HepG2 (cell line): ENCODE results near the gene ZFPM1. TPM values are rescaled to one million over a fixed set of nuclear protein-coding genes. Genes with fewer than 3 reads are reported as not detected.
A peak's percentile ranks its signal among the peaks of the same experiment; 100 is the strongest.

ENCODE experiments used
- CENPX ChIP-seq: sonication (generic); formaldehyde crosslinking; IDR thresholded peaks from 2 replicates; pipeline ENCODE4 v1.9.0; 2021; ENCODE audit warnings: mild to moderate bottlenecking, missing genetic modification reagents, moderate library complexity
- ELK4 ChIP-seq: sonication (generic); formaldehyde crosslinking; IDR thresholded peaks from 2 replicates; pipeline ENCODE4 v1.9.0; 2021; ENCODE audit warnings: missing genetic modification reagents, borderline replicate concordance
- FOSL2 ChIP-seq: sonication (generic); formaldehyde crosslinking; IDR thresholded peaks from 2 replicates; pipeline ENCODE4 v1.4.0; 2020; ENCODE audit warnings: missing genetic modification reagents
- ZBTB37 ChIP-seq: sonication (generic); formaldehyde crosslinking; IDR thresholded peaks from 2 replicates; pipeline ENCODE4 v1.4.0; 2020; ENCODE audit warnings: mild to moderate bottlenecking, missing genetic modification reagents
- ZNF205 ChIP-seq: IDR thresholded peaks from 2 replicates; pipeline ENCODE4 v1.6.1; 2018; ENCODE audit warnings: missing biosample characterization, missing genetic modification reagents
- ZNF451 ChIP-seq: sonication (generic); formaldehyde crosslinking; IDR thresholded peaks from 2 replicates; pipeline ENCODE4 v1.5.0; 2020; ENCODE audit warnings: mild to moderate bottlenecking, missing genetic modification reagents
- ZNF512B ChIP-seq: sonication (generic); formaldehyde crosslinking; IDR thresholded peaks from 2 replicates; pipeline ENCODE4 v1.5.1; 2020; ENCODE audit warnings: missing genetic modification reagents, mild to moderate bottlenecking, borderline replicate concordance
- ZNF644 ChIP-seq: IDR thresholded peaks from 2 replicates; pipeline ENCODE4 v1.6.1; 2016; ENCODE audit warnings: low read depth
- polyA plus RNA-seq, 8 experiments: library from polyadenylated mRNA; depleted of rRNA in 3 of 8; stranded (reverse) in 7 of 8; unstranded in 1 of 8; fragments of >200 nt; fragmentation: Illumina TruSeq in 4 of 8; extraction: Trizol in 4 of 8; gene quantifications; 2 replicates each; pipeline versions ENCODE4 v1.2.1 to v1.2.3, GENCODE V29; 2011 to 2016; ENCODE audit warnings: low read depth in 4 of 8, missing spikeins in 1 of 8, mixed read lengths in 1 of 8; ENCODE audit not compliant: insufficient read depth in 1 of 8
- total RNA-seq, 5 experiments: library from RNA; depleted of rRNA; stranded (reverse); fragments of >200 nt; fragmentation: Illumina TruSeq; extraction: Trizol; gene quantifications; 2 replicates each; pipeline ENCODE4 v1.2.3, GENCODE V29; 2016; ENCODE audit warnings: low read depth in 1 of 5
- TF ChIP-seq, protein P1 (sequence below): sonication (generic); formaldehyde crosslinking; IDR thresholded peaks from 2 replicates; pipeline ENCODE4 v1.8.0; 2022; ENCODE audit warnings: low read depth, missing genetic modification reagents
- TF ChIP-seq, protein P2 (sequence below): sonication (generic); formaldehyde crosslinking; IDR thresholded peaks from 2 replicates; pipeline ENCODE4 v1.5.0; 2020; ENCODE audit warnings: mild to moderate bottlenecking, missing genetic modification reagents, moderate library complexity
- TF ChIP-seq, protein P3 (sequence below): sonication (generic); formaldehyde crosslinking; IDR thresholded peaks from 2 replicates; pipeline ENCODE4 v1.4.0; 2020; ENCODE audit warnings: mild to moderate bottlenecking, missing genetic modification reagents
- TF ChIP-seq, protein P4 (sequence below): sonication (generic); formaldehyde crosslinking; IDR thresholded peaks from 2 replicates; pipeline ENCODE4 v1.5.0; 2020; ENCODE audit warnings: missing genetic modification reagents
- TF ChIP-seq, protein P5 (sequence below): sonication (generic); formaldehyde crosslinking; conservative IDR thresholded peaks from 2 replicates; pipeline ENCODE4 v1.8.1; 2023; ENCODE audit warnings: missing genetic modification reagents

ZFPM1 gene
- total and polyA plus RNA-seq, 2 of the 13 experiments (the other 11 are each of a cell fraction or from before 2014, with no cell fraction given) = 1.3 to 3.8 TPM

GRCh38 chr16:88504489-88505404 lies 51.7 kb downstream of the ZFPM1 start (continued):
- TF ChIP-seq, protein P1, sequence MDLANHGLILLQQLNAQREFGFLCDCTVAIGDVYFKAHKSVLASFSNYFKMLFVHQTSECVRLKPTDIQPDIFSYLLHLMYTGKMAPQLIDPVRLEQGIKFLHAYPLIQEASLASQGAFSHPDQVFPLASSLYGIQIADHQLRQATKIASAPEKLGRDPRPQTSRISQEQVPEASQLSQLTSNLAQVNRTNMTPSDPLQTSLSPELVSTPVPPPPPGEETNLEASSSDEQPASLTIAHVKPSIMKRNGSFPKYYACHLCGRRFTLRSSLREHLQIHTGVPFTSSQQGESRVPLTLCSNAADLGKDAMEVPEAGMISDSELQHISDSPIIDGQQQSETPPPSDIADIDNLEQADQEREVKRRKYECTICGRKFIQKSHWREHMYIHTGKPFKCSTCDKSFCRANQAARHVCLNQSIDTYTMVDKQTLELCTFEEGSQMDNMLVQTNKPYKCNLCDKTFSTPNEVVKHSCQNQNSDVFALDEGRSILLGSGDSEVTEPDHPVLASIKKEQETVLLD (CRISPR knock-in tag) = no peak
- no peak for TF ChIP-seq ZNF512B (CRISPR knock-in tag)
- TF ChIP-seq, protein P2, sequence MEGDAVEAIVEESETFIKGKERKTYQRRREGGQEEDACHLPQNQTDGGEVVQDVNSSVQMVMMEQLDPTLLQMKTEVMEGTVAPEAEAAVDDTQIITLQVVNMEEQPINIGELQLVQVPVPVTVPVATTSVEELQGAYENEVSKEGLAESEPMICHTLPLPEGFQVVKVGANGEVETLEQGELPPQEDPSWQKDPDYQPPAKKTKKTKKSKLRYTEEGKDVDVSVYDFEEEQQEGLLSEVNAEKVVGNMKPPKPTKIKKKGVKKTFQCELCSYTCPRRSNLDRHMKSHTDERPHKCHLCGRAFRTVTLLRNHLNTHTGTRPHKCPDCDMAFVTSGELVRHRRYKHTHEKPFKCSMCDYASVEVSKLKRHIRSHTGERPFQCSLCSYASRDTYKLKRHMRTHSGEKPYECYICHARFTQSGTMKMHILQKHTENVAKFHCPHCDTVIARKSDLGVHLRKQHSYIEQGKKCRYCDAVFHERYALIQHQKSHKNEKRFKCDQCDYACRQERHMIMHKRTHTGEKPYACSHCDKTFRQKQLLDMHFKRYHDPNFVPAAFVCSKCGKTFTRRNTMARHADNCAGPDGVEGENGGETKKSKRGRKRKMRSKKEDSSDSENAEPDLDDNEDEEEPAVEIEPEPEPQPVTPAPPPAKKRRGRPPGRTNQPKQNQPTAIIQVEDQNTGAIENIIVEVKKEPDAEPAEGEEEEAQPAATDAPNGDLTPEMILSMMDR (CRISPR knock-in tag) = no peak
- TF ChIP-seq ZBTB37 (CRISPR knock-in tag) = 0 out of 2 replicates have a peak, but pooled peaks have one; percentile 27
- peak; percentile 62 for TF ChIP-seq ZNF644 (CRISPR knock-in tag)
- peak; percentile 67 for TF ChIP-seq FOSL2
- no peak for TF ChIP-seq ELK4 (CRISPR knock-in tag)
- TF ChIP-seq, protein P3, sequence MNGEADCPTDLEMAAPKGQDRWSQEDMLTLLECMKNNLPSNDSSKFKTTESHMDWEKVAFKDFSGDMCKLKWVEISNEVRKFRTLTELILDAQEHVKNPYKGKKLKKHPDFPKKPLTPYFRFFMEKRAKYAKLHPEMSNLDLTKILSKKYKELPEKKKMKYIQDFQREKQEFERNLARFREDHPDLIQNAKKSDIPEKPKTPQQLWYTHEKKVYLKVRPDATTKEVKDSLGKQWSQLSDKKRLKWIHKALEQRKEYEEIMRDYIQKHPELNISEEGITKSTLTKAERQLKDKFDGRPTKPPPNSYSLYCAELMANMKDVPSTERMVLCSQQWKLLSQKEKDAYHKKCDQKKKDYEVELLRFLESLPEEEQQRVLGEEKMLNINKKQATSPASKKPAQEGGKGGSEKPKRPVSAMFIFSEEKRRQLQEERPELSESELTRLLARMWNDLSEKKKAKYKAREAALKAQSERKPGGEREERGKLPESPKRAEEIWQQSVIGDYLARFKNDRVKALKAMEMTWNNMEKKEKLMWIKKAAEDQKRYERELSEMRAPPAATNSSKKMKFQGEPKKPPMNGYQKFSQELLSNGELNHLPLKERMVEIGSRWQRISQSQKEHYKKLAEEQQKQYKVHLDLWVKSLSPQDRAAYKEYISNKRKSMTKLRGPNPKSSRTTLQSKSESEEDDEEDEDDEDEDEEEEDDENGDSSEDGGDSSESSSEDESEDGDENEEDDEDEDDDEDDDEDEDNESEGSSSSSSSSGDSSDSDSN (CRISPR knock-in tag) = peak; percentile 87
- TF ChIP-seq, protein P4, sequence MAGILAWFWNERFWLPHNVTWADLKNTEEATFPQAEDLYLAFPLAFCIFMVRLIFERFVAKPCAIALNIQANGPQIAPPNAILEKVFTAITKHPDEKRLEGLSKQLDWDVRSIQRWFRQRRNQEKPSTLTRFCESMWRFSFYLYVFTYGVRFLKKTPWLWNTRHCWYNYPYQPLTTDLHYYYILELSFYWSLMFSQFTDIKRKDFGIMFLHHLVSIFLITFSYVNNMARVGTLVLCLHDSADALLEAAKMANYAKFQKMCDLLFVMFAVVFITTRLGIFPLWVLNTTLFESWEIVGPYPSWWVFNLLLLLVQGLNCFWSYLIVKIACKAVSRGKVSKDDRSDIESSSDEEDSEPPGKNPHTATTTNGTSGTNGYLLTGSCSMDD (CRISPR knock-in tag) = no peak
- TF ChIP-seq, protein P5, sequence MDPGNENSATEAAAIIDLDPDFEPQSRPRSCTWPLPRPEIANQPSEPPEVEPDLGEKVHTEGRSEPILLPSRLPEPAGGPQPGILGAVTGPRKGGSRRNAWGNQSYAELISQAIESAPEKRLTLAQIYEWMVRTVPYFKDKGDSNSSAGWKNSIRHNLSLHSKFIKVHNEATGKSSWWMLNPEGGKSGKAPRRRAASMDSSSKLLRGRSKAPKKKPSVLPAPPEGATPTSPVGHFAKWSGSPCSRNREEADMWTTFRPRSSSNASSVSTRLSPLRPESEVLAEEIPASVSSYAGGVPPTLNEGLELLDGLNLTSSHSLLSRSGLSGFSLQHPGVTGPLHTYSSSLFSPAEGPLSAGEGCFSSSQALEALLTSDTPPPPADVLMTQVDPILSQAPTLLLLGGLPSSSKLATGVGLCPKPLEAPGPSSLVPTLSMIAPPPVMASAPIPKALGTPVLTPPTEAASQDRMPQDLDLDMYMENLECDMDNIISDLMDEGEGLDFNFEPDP (CRISPR knock-in tag) = no peak
- no peak for TF ChIP-seq CENPX (CRISPR knock-in tag)
- peak; percentile 3 for TF ChIP-seq ZNF205 (CRISPR knock-in tag)
- TF ChIP-seq ZNF451 (CRISPR knock-in tag) = peak; percentile 42
